ENCODE measurements around the gene WNT3A.

DNA sequence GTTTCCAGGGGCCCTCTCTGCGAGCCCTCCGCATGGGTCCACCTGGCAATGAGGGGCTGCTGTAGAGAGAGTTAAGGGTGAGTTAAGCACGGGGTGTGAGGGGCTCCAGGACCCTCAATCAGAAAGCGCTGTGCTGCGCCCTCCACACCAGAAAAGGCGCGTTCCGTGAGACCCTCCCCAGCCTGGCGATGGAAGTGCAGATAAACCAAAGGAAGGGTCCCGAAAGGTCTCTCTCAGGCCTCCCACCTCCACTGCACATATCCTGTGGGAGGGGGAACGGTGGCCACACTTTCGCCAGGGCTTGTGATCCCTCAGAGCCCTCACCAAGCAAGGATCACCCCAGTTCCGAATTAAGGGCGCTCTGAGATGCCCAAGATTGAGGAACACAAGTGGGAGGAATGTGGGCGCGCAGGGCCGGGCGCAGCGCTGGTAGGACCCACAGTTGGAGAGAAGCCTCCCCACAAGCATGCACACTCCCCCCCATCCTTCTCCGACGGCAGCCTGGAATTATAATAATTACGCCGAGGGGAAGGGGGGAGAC is 1.1 kb downstream of the WNT3A start:
- TF ChIP-seq, protein P1, sequence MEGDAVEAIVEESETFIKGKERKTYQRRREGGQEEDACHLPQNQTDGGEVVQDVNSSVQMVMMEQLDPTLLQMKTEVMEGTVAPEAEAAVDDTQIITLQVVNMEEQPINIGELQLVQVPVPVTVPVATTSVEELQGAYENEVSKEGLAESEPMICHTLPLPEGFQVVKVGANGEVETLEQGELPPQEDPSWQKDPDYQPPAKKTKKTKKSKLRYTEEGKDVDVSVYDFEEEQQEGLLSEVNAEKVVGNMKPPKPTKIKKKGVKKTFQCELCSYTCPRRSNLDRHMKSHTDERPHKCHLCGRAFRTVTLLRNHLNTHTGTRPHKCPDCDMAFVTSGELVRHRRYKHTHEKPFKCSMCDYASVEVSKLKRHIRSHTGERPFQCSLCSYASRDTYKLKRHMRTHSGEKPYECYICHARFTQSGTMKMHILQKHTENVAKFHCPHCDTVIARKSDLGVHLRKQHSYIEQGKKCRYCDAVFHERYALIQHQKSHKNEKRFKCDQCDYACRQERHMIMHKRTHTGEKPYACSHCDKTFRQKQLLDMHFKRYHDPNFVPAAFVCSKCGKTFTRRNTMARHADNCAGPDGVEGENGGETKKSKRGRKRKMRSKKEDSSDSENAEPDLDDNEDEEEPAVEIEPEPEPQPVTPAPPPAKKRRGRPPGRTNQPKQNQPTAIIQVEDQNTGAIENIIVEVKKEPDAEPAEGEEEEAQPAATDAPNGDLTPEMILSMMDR (IDR thresholded peaks at IDR 0.05), result no peak
- TF ChIP-seq POLR2AphosphoS5 (IDR thresholded peaks at IDR 0.05; ENCODE audit: insufficient read depth in 1 of 2, low read depth in 1 of 2), result no peak
- no peak for TF ChIP-seq POLR2A (IDR thresholded peaks at IDR 0.05)

Data from vagina (tissue), 2 donors.